Aorta (tissue), 5 donors: ENCODE measurements around the gene DCC. TPM values are rescaled to one million over a fixed set of nuclear protein-coding genes. Genes with fewer than 3 reads are reported as not detected.

Experiments used
- ATAC-seq: fragments of 200-7000 bp; cut with Tn5 transposase; one replicate; pipeline ENCODE4 v1.9.1; 2022; ENCODE audit warnings: moderate library complexity; ENCODE audit not compliant: low FRiP score
- DNase-seq, 2 donors: peaks; one replicate each; pipeline ENCODE4 v3.0.0-alpha.2; 2020
- H3K27ac ChIP-seq, 2 donors: one replicate each; pipeline ENCODE4 v1.5.1; 2013; ENCODE audit warnings: low read length in 2 of 2, mild to moderate bottlenecking in 2 of 2, moderate library complexity in 2 of 2, control low read depth in 1 of 2, inconsistent platforms in 1 of 2, low read depth in 1 of 2
- H3K27me3 ChIP-seq, 2 donors: one replicate each; pipeline ENCODE4 v1.6.1; 2013; ENCODE audit warnings: control low read depth in 1 of 2, low read length in 1 of 2, mild to moderate bottlenecking in 1 of 2, moderate library complexity in 1 of 2; ENCODE audit not compliant: insufficient read depth in 2 of 2, control insufficient read depth in 1 of 2
- H3K36me3 ChIP-seq, 2 donors: one replicate each; pipeline ENCODE4 v1.6.1; 2013; ENCODE audit warnings: control low read depth in 1 of 2, low read length in 1 of 2, mild to moderate bottlenecking in 1 of 2; ENCODE audit not compliant: insufficient read depth in 2 of 2, control insufficient read depth in 1 of 2
- H3K4me1 ChIP-seq, 2 donors: one replicate each; pipeline ENCODE4 v1.6.1; 2013; ENCODE audit warnings: low read length in 2 of 2, control low read depth in 1 of 2, mild to moderate bottlenecking in 1 of 2, moderate library complexity in 1 of 2; ENCODE audit not compliant: insufficient read depth in 2 of 2, control insufficient read depth in 1 of 2
- H3K4me3 ChIP-seq, 2 donors: one replicate each; pipeline ENCODE4 v1.5.1; 2013; ENCODE audit warnings: low read length in 2 of 2, control low read depth in 1 of 2, mild to moderate bottlenecking in 1 of 2
- H3K9me3 ChIP-seq: one replicate; pipeline ENCODE4 v1.6.1; 2013; ENCODE audit warnings: mild to moderate bottlenecking, low read length; ENCODE audit not compliant: control insufficient read depth
- WGBS, 2 donors: extraction: QIAGEN DNeasy Blood & Tissue Kit; methylation state at CpG; one replicate each; pipeline ENCODE4 v1.1.7; 2013; 5-methylcytosine and 5-hydroxymethylcytosine counted together
- intact Hi-C, 2 donors: fragments of 100-400 bp; cut with DNase I; formaldehyde crosslinking; loops; one replicate each; pipeline versions ENCODE4 v1.14.2 to v1.15.0; 2022
- polyA plus RNA-seq, 2 donors: library from polyadenylated mRNA; stranded (reverse); fragments of 200-250 nt; gene quantifications; one replicate each; pipeline ENCODE4 v1.2.3, GENCODE V29; 2013
- total RNA-seq, 2 donors: library from RNA; stranded (reverse); fragmentation: NEBNext Ultra II Directional; extraction: Animal tissue kit (Norgen Biotek cat#: 25700); gene quantifications; one replicate each; pipeline ENCODE4 v1.2.1, GENCODE V29; 2021
- donor health status: healthy with polysubstance abuse.
- donor health status: Bipolar disorder and iron deficiency.
- donor health status: DM: no; HTN: no; CAD: no.
- donor health status: DM: no; HTN: no; CAD: no.
- donor health status: DM: yes; HTN: yes; CAD: no.

Gene DCC
- total and polyA plus RNA-seq, 4 donors = 0.78 TPM; not detected in 3

- no peaks in the 10 kb centered on the region for H3K36me3 ChIP-seq
- no peak for ATAC-seq
- DNase-seq = no peak
- no peak overlapping the region for H3K4me3 ChIP-seq
- no peaks in the 10 kb centered on the region for H3K9me3 ChIP-seq
- no peaks in the 10 kb centered on the region for H3K4me1 ChIP-seq
- intact Hi-C loops = no loop called here
- H3K27ac ChIP-seq = no peak overlapping the region
- 79 to 83% methylated on average over 3 of the region's 3 CpGs for WGBS, 2 donors
- H3K27me3 ChIP-seq = no peaks in the 10 kb centered on the region
These were observed 1194.7 kb downstream of the DCC start for GRCh38 chr18:53534695-53535094.

GRCh38 chr18:53536908-53537307, 1196.9 kb downstream of the DCC start:
- Histone ChIP-seq H3K9me3 (no peaks in the 10 kb centered on the region), H3K36me3 (no peaks in the 10 kb centered on the region), H3K27me3 (no peaks in the 10 kb centered on the region), H3K27ac (no peak overlapping the region), H3K4me3 (no peak overlapping the region), H3K4me1 (no peaks in the 10 kb centered on the region)
- WGBS, 2 donors = 82 to 87% methylated on average over 2 of the region's 2 CpGs
- ATAC-seq (no peak), DNase-seq (no peak)
- intact Hi-C loops = no loop called here

- H3K4me1 ChIP-seq = no peaks in the 10 kb centered on the region
- DNase-seq (no peak), ATAC-seq (no peak)
- H3K36me3 ChIP-seq = no peaks in the 10 kb centered on the region
- intact Hi-C loops = no loop called here
- no peaks in the 10 kb centered on the region for H3K27me3 ChIP-seq
- no peak overlapping the region for H3K27ac ChIP-seq
- H3K9me3 ChIP-seq = no peaks in the 10 kb centered on the region
- WGBS, 2 donors = 67 to 85% methylated on average over 1 of the region's 1 CpG
- H3K4me3 ChIP-seq = no peak overlapping the region
These were observed 1201.9 kb downstream of the DCC start for GRCh38 chr18:53541924-53542323.

GRCh38 chr18:53543711-53544110, 1203.7 kb downstream of the DCC start:
- no peak for ATAC-seq
- Histone ChIP-seq H3K27ac (no peak overlapping the region), H3K9me3 (no peaks in the 10 kb centered on the region), H3K4me3 (no peak overlapping the region), H3K27me3 (no peaks in the 10 kb centered on the region), H3K36me3 (no peaks in the 10 kb centered on the region), H3K4me1 (peaks cover 0 to 1% of the 10 kb centered on the region in 2 donors)
- intact Hi-C loops = no loop called here
- no peak for DNase-seq

- intact Hi-C loops = no loop called here
- Histone ChIP-seq H3K4me3 (no peak overlapping the region), H3K27ac (no peak overlapping the region), H3K27me3 (no peaks in the 10 kb centered on the region), H3K4me1 (peaks cover 0 to 1% of the 10 kb centered on the region in 2 donors), H3K9me3 (no peaks in the 10 kb centered on the region), H3K36me3 (no peaks in the 10 kb centered on the region)
- DNase-seq = no peak
- WGBS, 2 donors = 51 to 65% methylated on average over 3 of the region's 3 CpGs
- no peak for ATAC-seq
These were observed 1204.9 kb downstream of the DCC start for GRCh38 chr18:53544917-53545316.

GRCh38 chr18:53551868-53552426, 1212.0 kb downstream of the DCC start:
- 56 to 60% methylated on average over 8 of the region's 8 CpGs for WGBS, 2 donors
- H3K27me3 ChIP-seq = no peaks in the 10 kb centered on the region
- intact Hi-C loops = no loop called here
- no peaks in the 10 kb centered on the region for H3K9me3 ChIP-seq
- no peaks in the 10 kb centered on the region for H3K36me3 ChIP-seq
- DNase-seq = no peak
- no peak overlapping the region for H3K4me3 ChIP-seq
- H3K27ac ChIP-seq = no peak overlapping the region
- peaks cover 0 to 1% of the 10 kb centered on the region in 2 donors for H3K4me1 ChIP-seq
- ATAC-seq = no peak

- DNase-seq (no peak), ATAC-seq (no peak)
- no peaks in the 10 kb centered on the region for H3K4me1 ChIP-seq
- WGBS, 2 donors = 77 to 83% methylated on average over 2 of the region's 2 CpGs
- H3K4me3 ChIP-seq = no peak overlapping the region
- H3K27ac ChIP-seq = no peak overlapping the region
- no peaks in the 10 kb centered on the region for H3K9me3 ChIP-seq
- intact Hi-C loops = no loop called here
- no peaks in the 10 kb centered on the region for H3K36me3 ChIP-seq
- no peaks in the 10 kb centered on the region for H3K27me3 ChIP-seq
These were observed 1213.0 kb downstream of the DCC start for GRCh38 chr18:53553030-53553429.

- no peak for DNase-seq
- WGBS, 2 donors = 51 to 55% methylated on average over 2 of the region's 2 CpGs
- Histone ChIP-seq H3K4me1 (no peaks in the 10 kb centered on the region), H3K27me3 (no peaks in the 10 kb centered on the region), H3K9me3 (no peaks in the 10 kb centered on the region), H3K4me3 (no peak overlapping the region), H3K36me3 (no peaks in the 10 kb centered on the region), H3K27ac (no peak overlapping the region)
- no peak for ATAC-seq
- intact Hi-C loops = no loop called here
These were observed 1216.5 kb downstream of the DCC start for GRCh38 chr18:53556450-53556849.

GRCh38 chr18:53560546-53560945, 1220.5 kb downstream of the DCC start:
- intact Hi-C loops = no loop called here
- Histone ChIP-seq H3K9me3 (no peaks in the 10 kb centered on the region), H3K27me3 (no peaks in the 10 kb centered on the region), H3K36me3 (no peaks in the 10 kb centered on the region), H3K4me3 (no peak overlapping the region), H3K27ac (no peak overlapping the region), H3K4me1 (no peaks in the 10 kb centered on the region)
- 82 to 84% methylated on average over 2 of the region's 2 CpGs for WGBS, 2 donors
- ATAC-seq (no peak), DNase-seq (no peak)
